SIG-M5 (cell line): Measurements from ENCODE around the gene WDR18.

Experiments used
- DNase-seq: peaks from one replicate; lab custom pipeline; 2025; lab: John Stamatoyannopoulos, UW

Gene WDR18

DNA sequence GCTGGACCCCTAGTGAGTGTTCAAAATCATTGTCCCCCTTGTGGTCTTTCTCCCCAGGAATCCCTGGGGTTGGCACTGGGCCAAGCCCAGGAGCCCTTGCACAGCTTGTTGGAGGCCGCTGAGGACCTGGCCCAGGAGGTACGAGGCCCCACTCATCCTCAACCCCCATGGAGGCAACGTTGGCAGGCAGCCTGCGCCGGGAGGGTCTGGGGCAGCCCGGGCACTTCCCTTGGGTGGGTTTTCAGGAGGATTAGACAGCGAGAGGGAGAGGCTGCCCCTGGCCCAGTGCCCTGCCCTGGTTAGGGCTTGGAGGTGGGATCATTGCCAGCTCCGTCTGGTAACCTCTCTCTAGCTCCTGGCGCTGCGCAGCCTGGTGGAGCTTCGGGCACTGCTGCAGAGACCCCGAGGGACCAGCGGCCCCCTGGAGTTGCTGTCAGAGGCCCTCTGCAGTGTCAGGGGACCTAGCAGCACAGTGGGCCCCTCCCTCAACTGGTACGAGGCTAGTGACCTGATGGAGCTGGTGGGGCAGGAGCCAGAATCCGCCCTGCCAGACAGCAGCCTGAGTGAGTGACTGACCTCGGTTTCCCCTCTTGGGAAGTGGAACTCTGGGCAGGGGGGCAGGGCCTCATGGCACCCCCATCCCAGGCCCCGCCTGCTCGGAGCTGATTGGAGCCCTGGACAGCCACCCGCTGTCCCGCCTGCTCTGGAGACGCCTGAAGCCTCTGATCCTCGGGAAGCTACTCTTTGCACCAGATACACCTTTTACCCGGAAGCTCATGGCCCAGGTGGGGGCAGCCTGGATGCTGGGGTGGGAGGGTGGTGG, 58.8 kb downstream of the WDR18 start:
- DNase-seq: no peak
